Mononuclear cell (primary cell): ENCODE data around the gene CRYZL1. TPM values are rescaled to one million over a fixed set of nuclear protein-coding genes. Genes with fewer than 3 reads are reported as not detected.

ENCODE experiments used
- H3K27me3 ChIP-seq: 2 replicates; pipeline ENCODE4 v1.6.0; 2011; ENCODE audit warnings: low read length, control low read depth; ENCODE audit not compliant: insufficient read depth
- H3K4me1 ChIP-seq: 2 replicates; pipeline ENCODE4 v1.5.1; 2011; ENCODE audit warnings: mild to moderate bottlenecking, low read length, control low read depth; ENCODE audit not compliant: insufficient read depth
- H3K4me3 ChIP-seq: 2 replicates; pipeline ENCODE4 v1.5.1; 2011; ENCODE audit warnings: mild to moderate bottlenecking, low read length, moderate library complexity
- H3K9me3 ChIP-seq: 2 replicates; pipeline ENCODE4 v1.5.1; 2011; ENCODE audit warnings: low read depth, mild to moderate bottlenecking, control low read depth, low read length
- total RNA-seq: library from RNA; depleted of rRNA; stranded (reverse); fragments of >200 nt; gene quantifications from one replicate; pipeline ENCODE4 v1.2.3, GENCODE V29; 2012

The CRYZL1 gene
- total RNA-seq, 1 donor = 16.1 TPM

DNA sequence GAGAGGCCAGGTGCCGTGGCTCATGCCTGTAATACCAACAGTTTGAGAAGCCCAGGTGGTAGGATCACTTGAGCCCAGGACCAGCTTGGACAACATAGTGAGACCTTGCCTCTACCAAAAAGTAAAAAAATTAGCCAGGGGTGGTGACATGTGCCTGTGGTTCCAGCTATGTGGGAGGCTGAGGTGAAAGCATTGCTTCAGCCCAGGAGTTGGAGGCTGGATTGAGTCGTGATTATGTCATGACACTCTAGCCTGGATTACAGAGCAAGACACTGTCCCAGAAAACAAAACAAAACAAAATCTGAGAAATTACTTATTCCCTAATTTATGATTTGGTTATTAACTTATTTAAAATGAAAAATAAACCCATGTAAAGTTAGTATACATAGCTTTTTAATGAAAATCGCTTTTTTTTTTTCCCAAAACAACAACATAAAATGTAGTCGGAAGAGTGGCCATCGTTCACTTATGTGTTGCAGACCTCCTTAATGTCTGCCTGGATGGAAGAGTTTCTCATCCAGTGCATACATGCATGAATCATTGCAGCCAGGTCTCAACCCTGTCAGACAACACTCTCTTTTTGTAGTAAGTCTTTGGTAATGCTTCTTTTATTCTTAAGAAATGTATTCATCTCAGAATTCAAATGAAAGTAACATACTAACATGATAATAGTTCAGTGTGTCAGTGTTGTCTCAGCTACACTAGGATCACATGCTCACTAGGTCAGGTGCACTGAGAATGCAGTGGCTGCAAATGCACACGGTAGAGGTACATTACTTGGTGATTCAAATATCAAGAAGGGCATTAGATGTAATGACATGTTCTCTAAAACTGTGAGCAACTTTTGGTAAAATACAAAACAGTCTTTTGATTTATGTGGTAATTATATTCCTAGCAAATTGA, 28.8 kb upstream of the CRYZL1 start:
- no peaks in the 10 kb centered on the region for H3K4me1 ChIP-seq
- no peaks in the 10 kb centered on the region for H3K9me3 ChIP-seq
- H3K27me3 ChIP-seq = no peaks in the 10 kb centered on the region
- no peak overlapping the region for H3K4me3 ChIP-seq

DNA sequence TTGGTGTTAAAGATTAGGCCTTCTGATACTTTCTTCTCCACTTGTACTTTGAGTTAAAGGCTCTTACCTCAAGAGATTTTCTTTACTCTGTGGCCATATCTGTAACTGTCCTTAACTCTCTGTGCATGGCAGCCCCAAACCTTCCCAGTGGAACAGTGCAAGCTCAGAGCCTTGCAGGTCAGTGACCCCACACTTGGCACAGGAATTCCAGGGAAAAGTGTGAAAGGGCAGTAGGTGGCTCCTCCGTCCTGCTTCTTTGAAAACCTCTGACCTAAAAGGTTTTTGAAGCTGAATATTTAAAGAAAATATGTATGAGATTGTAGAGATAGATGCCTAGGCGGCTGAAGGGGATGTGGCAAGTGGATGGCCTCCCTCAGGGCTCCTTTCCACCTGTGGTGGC, 27.1 kb upstream of the CRYZL1 start:
- Histone ChIP-seq H3K4me1 (no peaks in the 10 kb centered on the region), H3K4me3 (no peak overlapping the region), H3K9me3 (no peaks in the 10 kb centered on the region), H3K27me3 (no peaks in the 10 kb centered on the region)

DNA sequence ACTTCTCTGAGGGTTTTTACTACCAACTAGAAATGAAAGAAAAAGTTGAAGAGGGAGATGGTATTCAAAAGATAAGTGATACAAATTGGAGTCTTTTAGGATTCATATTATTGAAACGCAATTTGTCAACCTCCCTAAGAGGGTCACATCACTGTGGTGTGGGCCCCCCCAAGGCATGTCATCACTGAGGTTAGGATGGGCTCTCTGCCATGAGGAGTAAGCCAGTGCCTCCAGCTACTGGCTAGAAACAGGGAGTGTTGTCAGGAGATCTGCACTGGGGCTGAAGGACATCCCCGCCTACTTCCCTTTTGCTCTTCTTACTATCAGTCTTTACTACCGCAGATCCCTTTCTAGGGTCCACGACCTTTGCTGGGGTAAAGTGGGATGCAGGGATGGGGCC, 26.6 kb upstream of the CRYZL1 start:
- H3K4me3 ChIP-seq = no peak overlapping the region
- H3K9me3 ChIP-seq = no peaks in the 10 kb centered on the region
- no peaks in the 10 kb centered on the region for H3K27me3 ChIP-seq
- no peaks in the 10 kb centered on the region for H3K4me1 ChIP-seq

DNA sequence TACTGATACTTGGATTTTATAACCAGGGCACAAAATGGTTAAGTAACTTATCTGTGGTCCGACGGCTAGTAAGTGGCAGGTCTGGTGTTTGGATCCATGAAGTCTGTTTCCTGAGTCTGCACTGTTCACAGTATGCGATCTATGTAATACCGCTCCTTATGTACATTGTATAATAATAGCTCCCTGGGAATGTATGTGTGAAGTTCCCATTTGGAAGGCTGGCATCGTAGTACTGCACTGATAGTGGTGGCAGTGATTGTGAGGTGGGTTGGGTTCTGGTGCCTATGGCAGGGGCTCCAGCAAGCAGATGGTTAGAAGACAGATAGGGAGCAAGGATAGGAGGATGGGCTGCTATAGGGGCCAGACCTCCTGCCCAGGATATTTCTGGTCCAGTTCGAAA, 26.1 kb upstream of the CRYZL1 start:
- no peaks in the 10 kb centered on the region for H3K9me3 ChIP-seq

DNA sequence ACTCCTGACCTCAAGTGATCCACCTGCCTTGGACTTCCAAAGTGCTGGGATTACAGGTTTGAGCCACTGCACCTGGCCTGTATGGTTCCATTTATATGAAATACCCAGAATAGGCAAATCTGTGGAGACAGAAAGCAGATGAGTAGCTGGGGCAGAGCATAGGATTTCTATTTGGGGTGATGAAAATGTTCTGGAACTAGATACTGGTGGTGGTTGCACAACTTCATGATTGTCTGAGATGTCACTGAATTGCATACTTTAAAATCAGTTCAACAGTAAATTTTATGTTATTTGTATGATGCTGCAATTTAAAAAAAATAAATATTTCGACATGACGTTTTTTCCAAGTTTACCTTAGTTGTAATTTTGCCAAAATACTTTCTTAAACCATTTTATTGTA, 24.6 kb upstream of the CRYZL1 start:
- Histone ChIP-seq H3K4me3 (no peak overlapping the region), H3K9me3 (no peaks in the 10 kb centered on the region), H3K27me3 (no peaks in the 10 kb centered on the region), H3K4me1 (no peaks in the 10 kb centered on the region)

More for the DNA sequence above, 26.1 kb upstream of the CRYZL1 start:
- H3K27me3 ChIP-seq = no peaks in the 10 kb centered on the region
- no peaks in the 10 kb centered on the region for H3K4me1 ChIP-seq
- H3K4me3 ChIP-seq = no peak overlapping the region

DNA sequence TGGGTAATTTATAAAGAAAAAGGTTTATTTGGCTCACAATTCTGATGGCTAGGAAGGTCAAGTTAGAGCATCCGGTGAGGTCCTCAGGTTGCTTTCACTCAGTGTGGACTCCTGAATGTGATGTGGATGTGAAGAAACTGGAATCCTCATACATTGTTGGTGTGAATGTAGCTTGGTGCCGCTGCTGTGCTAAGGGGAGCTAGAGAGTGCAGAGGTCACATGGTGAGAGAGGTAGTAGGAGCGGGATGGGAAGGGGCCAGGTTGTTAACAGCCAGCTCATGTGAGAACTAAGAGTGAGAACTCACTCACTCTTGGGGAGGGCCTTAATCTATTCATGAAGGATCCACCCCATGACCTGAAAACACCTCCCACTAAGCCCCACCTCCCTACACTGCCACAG, 22.6 kb upstream of the CRYZL1 start:
- Histone ChIP-seq H3K9me3 (no peaks in the 10 kb centered on the region), H3K4me1 (no peaks in the 10 kb centered on the region), H3K27me3 (no peaks in the 10 kb centered on the region), H3K4me3 (no peak overlapping the region)

DNA sequence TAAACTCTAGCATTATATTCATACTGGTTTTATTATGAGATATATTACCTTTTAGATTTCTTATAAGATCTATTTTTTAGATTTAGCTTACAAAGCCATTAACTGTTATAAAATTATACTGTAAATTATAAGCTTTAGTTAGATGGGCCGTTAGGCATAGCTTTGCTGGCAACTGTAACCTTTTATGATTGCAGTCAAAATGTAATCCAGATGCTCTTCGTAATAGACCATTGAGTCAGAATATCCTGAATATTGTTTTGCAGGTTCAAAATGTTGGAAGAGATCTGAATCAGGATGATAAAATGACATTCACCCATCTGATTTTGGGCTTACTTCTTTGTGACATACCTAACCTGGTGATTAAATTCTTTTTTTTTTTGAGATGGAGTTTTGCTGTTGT, 21.7 kb upstream of the CRYZL1 start:
- H3K9me3 ChIP-seq = no peaks in the 10 kb centered on the region
- H3K4me3 ChIP-seq = no peak overlapping the region
- H3K27me3 ChIP-seq = no peaks in the 10 kb centered on the region
- no peaks in the 10 kb centered on the region for H3K4me1 ChIP-seq

DNA sequence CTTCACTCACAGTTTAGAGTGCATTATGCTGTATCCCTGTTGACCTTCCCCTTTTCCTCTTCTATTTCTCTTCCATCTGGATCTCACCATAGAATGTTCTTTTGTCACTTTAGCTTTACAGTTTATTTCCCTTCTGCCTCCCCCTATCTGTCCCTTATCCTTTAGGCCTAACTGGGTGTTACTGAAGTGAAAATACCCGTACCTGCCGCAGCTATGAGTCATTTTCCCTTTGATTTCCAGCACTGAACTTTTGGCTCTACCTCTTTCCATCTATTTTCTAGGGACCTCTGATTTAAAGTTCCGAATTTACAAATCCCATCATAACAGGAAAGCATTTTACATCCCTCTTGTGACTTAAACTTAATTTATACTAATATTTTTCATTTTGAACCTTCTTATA, 20.5 kb upstream of the CRYZL1 start:
- H3K4me1 ChIP-seq = peaks cover 7% of the 10 kb centered on the region
- H3K9me3 ChIP-seq = no peaks in the 10 kb centered on the region
- H3K27me3 ChIP-seq = no peaks in the 10 kb centered on the region
- H3K4me3 ChIP-seq = no peak overlapping the region

DNA sequence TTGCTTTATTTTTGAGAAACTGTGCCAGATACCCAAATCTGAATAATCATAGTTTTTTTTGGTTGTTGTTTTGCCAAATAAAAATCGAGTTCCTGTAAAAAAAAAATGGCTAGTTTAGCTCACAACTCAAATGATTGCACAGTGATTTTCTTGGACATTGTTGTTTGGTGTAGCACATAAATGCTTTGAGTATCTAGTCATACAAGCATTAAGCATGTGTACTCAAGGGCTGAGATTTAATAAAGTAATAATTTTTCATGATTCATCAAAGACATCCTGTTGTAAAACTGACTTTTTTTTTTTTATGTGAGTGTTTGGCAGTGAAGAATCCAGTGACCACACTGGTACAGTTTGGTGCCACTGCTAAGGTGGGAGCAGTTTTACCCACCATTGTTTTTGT, 19.6 kb upstream of the CRYZL1 start:
- Histone ChIP-seq H3K4me3 (no peak overlapping the region), H3K27me3 (no peaks in the 10 kb centered on the region), H3K9me3 (no peaks in the 10 kb centered on the region), H3K4me1 (peaks cover 15% of the 10 kb centered on the region)

DNA sequence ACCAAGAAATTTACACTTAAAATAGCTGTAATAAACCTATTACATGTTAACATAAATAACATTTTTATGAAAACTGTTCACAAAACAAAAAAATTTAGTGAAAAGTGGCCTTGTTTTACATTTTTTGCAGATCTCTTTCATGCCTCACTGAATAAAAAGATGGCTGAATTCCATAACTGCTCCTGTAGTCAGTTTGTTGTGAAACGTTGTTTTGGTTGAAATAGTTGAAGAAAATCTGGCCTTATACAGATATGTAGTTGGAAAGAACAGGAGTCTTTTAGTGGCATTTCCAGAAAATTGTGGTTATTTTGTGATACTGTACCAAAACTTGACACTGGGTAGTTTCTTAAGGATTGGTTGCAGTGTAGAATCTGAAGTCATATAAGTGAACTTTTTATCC, 18.9 kb upstream of the CRYZL1 start:
- H3K27me3 ChIP-seq = no peaks in the 10 kb centered on the region
- peaks cover 18% of the 10 kb centered on the region for H3K4me1 ChIP-seq
- H3K4me3 ChIP-seq = no peak overlapping the region
- no peaks in the 10 kb centered on the region for H3K9me3 ChIP-seq

DNA sequence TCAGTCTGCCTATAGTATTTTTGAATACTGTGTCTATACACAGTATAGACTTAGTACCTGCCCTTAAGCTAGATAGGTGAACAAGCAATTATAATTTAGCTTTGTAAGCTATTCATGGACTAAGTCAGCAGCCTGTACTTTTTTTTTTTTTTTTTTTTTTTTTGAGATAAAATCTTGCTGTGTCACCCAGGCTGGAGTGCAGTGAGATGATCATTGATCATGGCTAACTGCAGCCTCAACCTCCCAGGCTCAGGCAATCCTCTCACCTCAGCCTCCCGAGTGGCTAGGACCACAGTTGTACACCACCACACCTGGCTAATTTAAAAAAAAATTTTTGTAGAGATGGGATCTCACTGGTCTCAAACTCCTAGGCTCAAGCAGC, 18.0 kb upstream of the CRYZL1 start:
- no peaks in the 10 kb centered on the region for H3K9me3 ChIP-seq
- H3K4me3 ChIP-seq = no peak overlapping the region
- H3K27me3 ChIP-seq = no peaks in the 10 kb centered on the region
- peaks cover 24% of the 10 kb centered on the region for H3K4me1 ChIP-seq

DNA sequence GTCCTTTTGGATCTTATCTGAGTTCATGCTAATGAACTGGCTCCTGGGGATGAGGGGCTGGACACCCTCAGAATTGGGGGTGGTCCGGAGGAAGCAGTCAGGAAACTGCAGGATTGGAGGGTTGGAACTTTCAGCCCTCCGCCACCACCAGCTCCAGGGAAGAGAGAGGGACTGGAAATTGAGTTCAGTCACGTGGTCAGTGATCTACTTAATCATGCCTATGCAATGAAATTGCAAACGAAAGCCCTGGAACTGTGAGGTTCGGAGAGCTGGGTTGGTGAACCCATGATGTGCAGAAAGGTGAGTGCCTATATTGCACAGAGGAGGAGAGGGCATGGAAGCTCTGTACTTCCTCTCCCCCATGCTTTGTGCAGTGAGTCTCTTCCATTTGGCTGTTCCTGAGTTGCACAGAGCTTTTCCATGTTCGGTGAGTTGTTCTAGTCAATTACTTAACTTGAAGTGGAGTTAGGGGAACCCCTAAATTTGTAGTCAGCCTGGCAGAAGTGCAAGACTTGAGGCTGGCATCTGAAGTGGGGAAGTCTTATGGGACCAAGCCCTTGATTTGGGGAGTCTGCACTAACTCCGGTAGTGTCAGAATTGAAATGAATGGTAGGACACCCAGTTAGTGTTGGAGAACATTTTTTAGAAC, 17.5 kb upstream of the CRYZL1 start:
- H3K27me3 ChIP-seq = no peaks in the 10 kb centered on the region
- H3K4me3 ChIP-seq = no peak overlapping the region
- H3K9me3 ChIP-seq = no peaks in the 10 kb centered on the region
- H3K4me1 ChIP-seq = peaks cover 24% of the 10 kb centered on the region

DNA sequence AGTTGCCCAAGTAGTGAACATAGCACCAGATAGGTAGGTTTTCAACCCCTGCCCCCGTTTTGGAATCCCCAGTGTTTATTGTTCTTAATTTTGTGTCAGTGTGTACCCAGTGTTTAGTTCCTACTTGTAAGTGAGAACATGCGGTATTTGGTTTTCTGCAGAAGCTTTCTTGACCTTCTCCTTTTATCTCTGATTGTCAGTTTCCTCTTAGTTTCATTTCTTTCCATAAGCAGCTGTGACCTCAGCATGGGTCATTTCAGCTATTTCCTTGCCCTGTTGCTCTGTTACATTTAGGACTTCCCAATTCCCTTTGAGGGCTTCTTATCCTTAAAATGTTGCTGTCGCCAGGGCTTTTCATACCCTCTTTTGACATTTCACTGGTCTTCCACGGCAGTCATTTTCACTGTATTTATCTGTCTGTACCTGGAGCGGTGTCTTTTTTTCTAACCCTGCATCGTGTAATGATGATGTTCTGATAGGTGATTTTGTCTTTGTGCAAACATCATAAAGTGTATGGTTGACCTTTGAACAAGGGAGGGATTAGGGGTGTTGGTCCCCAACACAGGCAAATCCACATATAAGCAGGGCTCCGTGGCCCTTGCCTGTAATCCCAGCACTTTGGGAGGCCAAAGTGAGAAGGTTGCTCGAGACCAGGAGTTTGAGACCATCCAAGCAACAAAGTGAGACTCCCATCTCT, 15.7 kb upstream of the CRYZL1 start:
- H3K4me1 ChIP-seq = peaks cover 24% of the 10 kb centered on the region
- no peaks in the 10 kb centered on the region for H3K9me3 ChIP-seq
- no peak overlapping the region for H3K4me3 ChIP-seq
- no peaks in the 10 kb centered on the region for H3K27me3 ChIP-seq

DNA sequence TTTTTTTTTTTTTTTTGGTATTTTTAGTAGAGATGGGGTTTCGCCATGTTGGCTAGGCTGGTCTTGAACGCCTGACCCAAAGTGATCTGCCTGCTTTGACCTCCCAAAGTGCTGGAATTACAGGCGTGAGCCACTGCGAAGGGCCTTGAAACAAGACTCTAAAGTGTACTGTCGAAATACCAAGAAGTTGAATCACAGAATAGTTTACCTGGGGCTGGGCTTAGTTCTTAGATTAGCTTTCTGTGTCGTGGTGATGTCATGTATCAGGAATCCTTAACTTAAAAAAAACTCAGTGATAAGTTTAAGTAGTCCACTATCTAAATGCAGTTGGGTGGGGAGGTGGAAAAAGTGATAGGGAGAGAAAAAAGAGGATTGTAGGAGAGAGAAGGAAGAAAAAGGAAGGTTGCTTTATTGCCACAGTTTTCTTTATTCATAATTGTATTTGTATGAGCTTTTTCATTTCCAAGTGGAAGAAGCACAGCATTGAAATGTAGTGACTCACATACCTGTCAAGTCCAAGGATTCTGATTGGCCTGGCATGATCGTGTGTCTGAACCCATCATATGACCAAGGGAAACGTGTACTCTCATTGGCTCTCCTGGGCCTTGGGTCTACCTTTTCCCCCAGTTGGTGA, 14.2 kb upstream of the CRYZL1 start:
- H3K4me3 ChIP-seq = no peak overlapping the region
- no peaks in the 10 kb centered on the region for H3K27me3 ChIP-seq
- H3K9me3 ChIP-seq = no peaks in the 10 kb centered on the region
- peaks cover 24% of the 10 kb centered on the region for H3K4me1 ChIP-seq

DNA sequence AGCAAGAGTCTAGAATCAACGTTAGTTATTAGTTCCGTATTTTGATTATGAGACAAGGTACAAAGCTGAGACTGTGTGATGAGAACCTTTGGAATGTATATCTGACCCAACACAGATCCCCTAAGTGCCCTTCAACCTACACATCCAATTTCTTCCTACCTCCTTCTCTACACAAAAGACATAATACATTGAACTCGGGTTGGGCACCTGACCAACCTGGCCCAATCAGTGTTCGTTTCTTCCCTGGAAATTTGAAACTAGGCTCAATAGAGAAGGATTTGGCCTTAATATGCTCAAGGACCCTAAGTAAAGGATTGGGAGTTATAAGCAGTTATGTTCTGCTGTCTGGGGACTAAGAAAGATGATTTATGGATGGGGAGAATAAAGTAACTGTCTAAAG, 12.9 kb upstream of the CRYZL1 start:
- Histone ChIP-seq H3K4me3 (no peak overlapping the region), H3K27me3 (no peaks in the 10 kb centered on the region), H3K9me3 (no peaks in the 10 kb centered on the region), H3K4me1 (peaks cover 26% of the 10 kb centered on the region)
